Measurements from ENCODE around the gene THOC2.
"Not testable (repeated sequence)": the region's sequence is repeated elsewhere in the genome, so short reads cannot be mapped to it uniquely, and the experiment has no call there.

Gene THOC2

DNA sequence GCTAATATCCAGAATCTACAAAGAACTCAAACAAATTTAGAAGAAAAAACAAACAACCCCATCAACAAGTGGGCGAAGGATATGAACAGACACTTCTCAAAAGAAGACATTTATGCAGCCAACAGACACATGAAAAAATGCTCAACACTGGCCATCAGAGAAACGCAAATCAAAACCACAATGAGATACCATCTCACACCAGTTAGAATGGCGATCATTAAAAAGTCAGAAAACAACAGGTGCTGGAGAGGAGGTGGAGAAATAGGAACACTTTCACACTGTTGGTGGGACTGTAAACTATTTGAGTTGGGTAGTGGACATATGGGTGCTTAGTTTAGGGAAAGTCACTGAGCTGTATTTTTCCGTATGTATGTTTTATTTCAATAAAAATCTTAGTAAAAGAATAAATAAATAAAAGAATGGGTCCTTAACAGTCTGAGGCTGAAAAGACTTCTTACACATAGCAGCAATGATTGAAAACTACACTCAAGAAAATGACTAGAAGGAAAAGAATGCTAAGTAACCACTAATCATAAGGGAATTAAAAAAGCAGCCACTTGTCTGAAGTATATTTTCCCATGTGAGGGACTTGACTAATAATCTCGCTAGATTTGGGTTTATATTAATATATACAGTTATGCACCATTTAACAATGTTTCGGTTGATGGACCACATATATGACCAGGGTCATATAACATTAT is 68.2 kb downstream of the THOC2 start:
- DNase-seq (ENCODE audit: low read depth), result not testable (repeated sequence)

DNA sequence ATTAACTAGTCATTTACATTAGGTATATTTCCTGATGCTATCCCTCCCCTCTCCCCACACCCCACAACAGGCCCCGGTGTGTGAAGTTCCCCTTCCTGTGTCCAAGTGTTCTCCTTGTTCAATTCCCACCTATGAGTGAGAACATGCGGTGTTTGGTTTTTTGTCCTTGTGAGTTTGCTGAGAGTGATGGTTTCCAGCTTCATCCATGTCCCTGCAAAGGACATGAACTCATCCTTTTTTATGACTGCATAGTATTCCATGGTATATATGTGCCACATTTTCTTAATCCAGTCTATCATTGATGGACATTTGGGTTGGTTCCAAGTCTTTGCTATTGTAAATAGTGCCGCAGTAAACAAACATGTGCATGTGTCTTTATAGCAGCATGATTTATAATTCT is 69.1 kb downstream of the THOC2 start:
- not testable (repeated sequence) for DNase-seq (ENCODE audit: low read depth)

DNA sequence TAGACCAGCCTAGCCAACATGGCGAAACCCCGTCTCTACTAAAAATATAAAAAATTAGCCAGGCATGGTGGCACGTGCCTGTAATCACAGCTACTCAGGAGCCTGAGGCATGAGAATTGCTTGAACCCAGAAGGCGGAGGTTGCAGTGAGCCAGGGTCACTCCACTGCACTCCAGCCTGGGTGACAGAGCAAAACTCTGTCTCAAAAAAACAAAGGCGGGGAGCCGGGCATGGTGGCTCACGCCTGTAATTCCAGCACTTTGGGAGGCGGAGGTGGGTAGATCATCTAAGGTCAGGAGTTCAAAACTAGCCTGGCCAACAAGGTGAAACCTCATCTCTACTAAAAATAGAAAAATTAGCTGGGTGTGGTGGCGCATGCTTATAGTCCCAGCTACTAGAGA is 76.3 kb downstream of the THOC2 start:
- not testable (repeated sequence) for DNase-seq (ENCODE audit: low read depth)

DNA sequence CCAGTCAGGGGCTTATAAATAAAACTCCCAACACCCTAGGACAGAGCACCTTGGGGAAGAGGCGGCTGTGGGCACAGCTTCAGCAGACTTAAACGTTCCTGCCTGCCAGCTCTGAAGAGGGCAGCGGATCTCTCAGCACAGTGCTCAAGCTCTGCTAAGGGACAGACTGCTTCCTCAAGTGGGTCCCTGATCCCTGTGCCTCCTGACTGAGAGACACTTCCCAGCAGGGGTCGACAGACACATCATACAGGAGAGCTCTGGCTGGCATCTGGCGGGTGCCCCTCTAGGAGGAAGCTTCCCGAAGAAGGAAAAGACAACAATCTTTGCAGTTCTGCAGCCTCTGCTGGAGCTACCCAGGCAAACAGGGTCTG is 84.1 kb downstream of the THOC2 start:
- not testable (repeated sequence) for DNase-seq (ENCODE audit: low read depth)

DNA sequence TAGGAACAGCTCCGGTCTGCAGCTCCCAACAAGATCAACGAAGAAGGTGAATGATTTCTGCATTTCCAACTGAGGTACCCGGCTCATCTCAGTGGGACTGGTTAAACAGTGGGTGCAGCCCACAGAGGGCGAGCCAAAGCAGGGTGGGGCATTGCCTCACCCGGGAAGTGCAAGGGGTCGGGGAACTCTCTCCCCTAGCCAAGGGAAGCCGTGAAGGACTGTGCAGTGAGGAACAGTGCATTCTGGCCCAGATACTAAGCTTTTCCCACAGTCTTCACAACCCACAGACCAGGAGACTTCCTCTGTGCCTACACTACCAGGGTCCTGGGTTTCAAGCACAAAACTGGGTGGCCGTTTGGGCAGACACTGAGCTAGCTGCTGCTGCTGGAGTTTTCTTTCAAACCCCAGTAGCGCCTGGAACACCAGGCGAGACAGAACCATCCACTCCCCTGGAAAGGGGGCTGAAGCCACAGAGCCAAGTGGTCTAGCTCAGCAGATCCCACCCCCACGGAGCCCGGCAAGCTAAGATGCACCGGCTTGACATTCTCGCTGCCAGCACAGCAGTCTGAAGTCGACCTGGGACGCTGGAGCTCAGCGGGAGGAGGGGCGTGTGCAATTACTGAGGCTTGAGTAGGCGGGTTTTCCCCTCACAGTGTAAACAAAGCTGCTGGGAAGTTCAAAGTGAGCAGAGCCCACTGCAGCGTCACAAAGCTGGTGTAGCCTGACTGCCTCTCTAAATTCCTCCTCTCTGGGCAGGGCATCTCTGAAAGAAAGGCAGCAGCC is 84.6 kb downstream of the THOC2 start:
- DNase-seq (ENCODE audit: low read depth), result no peak

DNA sequence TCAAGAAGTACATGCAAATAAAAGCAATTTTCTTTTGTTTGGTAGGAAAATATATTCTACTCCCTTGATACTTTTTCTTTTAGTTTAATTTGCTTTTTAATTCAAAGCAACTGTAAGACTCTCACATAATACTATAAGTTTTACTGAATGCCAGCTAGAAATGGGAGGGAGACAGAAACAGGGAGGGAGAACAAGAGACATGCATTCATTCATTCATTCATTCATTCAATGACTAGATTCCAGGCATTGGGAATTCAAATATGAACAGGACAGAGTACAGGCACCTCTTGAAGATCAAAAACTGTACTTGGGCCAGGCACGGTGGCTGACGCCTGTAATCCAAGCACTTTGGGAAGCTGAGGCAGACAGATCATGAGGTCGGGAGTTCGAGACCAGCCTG is 85.6 kb downstream of the THOC2 start:
- no peak for DNase-seq (ENCODE audit: low read depth)

DNA sequence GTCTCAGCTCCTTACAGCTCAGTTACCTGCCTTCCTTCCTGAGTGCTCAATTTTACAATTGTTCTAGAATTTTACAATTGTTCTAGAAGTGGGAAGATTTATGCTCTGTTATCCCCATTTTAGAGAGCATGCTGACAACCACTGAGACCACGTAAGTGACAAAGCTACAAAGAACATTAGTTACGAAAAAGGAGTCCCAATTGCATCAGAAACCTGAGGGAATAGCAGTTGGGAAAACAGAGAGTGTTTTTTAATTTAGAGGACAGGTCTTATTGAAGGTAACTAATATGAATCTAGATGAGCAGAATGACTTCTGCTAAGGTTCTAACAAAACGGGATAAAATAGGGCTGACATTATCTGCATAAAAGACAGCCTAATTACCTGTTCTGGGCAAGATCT is 103.3 kb downstream of the THOC2 start:
- DNase-seq (ENCODE audit: low read depth), result no peak

DNA sequence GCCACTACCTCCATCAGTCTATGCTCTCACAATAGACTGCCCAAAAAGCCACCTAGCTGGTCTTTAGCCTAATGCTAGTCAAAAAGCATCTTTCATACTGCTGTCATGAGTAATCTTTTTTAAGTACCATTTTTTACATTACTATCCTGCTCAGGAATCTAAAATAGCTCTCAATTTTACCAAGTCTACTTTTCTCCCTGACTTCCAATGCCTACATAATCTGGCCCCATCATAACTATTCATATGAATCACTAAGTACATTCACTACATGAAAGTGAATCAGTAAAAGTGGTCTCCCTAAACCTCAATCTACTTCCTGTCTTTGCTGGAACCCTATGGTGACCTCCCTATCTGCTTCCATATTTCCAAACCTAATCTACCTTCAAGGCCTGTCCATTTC is 105.9 kb downstream of the THOC2 start:
- DNase-seq (ENCODE audit: low read depth), result no peak

DNA sequence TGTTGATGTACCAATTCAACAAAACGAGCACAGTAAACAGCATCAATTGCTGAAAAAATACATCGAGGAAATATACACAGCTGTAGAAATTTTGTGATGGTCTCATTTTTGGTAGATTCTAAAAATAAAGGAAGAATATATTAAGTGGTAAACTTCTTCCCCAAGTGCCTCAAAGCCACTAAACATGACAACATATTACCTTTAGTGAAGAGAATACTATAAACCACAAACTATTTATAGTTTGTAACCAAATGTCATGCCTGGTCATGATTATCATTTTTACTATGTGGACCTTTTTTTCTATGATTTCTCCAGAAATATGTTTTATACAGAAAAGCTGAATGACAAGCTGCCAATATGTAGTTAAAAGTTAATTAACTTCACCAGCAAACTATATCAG is 106.9 kb downstream of the THOC2 start:
- DNase-seq (ENCODE audit: low read depth), result no peak

DNA sequence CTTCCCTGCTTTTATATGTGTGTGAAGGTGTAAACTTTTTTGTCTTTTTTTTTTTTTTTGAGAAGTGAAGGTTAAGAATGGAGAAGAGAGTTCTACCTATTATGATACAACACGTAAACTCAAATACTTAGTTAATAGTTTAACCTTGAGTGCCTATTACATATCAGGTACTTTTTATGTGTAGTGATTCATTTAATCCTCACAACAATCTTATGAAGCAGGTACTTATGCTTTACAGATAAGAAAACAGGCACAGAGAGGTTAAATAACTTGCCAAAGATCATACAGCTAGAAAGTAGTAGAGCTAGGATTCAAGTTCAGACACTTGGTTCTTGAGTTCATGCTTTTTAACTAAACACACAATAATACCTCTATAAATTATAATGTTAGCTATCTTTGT is 107.4 kb downstream of the THOC2 start:
- no peak for DNase-seq (ENCODE audit: low read depth)

DNA sequence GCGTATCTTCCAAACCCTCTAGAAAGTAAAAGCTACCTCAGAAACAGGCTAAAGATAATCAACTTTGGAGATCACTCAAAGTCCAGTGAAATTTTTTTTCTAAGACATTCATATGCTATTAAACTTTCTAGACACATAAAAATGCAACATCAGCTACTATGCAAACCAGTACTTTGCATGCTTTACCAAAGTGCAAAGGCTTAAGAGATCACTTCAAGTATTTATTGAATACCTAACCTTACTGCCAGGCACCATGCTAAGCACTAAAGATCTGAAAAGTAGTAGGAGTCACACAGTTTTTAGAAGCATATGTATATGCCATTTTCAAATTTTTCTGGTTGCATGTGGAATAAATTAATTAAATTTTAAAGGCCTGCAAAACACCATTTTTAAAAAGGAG is 115.8 kb downstream of the THOC2 start:
- no peak for DNase-seq (ENCODE audit: low read depth)

DNA sequence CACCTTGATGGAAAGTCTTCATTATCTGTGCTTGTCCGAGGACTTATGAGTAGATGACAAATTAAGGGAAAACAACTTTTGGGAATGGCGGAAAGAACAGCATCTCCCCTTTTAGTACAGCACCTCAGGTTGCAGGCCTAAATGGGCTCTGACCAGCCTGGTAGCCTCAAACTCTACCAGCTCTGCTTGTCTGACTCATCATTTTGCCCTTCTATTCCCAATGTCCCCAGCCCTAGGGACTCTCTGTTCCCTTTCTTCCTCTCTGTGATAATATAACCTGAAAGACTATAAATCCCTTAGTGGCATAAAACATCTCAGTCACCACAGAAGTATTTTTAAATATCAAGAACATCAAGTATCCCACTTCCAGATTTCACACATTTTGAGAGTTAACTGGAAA is 121.9 kb downstream of the THOC2 start:
- DNase-seq (ENCODE audit: low read depth), result no peak

DNA sequence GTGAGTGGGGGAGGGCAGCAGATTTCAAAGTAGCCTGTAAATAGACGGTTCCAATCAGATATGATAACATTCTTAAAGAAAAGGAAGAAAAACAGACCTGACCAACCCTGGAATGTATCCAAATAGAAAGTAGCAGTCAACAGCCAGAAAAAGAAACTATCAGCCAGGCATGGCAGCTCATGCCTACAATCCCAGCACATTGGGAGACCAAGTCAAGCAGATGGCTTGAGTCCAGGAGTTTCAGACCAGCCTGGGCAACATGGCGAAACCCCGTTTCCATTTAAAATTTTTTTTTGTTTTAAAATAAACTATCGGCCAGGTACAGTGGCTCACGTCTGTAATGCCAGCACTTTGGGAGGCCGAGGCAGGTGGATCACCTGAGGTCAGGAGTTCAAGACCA is 125.0 kb downstream of the THOC2 start:
- no peak for DNase-seq (ENCODE audit: low read depth)

DNA sequence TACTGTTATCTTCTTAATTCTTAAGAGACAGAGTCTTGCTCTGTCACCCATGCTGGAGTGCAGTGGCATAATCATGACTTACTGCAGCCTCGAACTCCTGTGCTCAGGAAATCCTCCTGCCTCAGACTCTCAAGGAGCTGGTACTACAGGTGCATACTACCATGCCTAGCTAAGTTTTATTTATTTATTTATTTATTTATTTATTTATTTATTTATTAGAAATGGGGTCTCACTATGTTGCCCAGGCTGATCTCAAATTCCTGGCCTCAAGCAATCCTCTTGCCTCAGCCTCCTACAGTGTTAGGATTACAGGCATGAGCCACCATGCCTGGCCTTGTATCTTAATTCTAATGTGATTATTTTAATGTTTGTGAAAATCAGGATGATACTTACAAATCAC is 125.6 kb downstream of the THOC2 start:
- DNase-seq (ENCODE audit: low read depth), result no peak

DNA sequence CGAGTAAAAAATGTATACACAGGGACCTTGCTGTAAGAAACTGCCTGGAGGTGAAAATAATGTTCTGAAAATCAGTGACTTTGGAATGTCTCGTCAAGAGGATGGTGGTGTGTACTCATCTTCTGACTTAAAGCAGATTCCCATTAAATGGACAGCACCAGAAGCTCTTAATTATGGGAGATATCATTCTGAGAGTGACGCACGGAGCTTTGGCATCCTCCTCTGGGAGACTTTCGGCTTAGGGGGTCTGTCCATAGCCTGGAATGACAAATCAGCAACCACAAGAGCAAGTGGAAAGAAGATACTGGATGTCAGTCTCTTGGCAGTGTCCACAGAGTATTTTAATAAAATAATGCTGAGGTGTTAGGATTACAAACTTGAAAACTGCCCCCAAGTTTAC is 129.4 kb downstream of the THOC2 start:
- DNase-seq (ENCODE audit: low read depth), result no peak

DNA sequence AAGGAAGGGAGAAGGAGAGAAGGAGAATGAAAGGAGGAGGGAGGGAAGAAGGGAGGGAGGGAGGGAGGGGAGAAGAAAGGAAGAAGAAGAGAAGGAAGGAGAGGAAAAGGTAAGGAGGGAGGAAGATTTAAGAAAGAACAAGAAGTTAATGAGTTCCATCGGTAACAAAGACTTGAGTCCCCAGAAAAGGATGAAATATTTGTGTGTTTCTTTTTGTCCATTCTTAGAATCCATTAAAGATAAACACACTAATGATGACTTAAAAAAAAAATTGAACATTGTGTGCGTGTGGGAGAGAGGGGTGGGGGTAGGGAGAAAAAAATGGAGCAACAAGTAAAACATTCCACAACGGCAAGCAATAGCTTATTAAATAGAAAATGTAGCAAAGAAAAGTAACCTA is 131.4 kb downstream of the THOC2 start:
- DNase-seq (ENCODE audit: low read depth), result no peak

DNA sequence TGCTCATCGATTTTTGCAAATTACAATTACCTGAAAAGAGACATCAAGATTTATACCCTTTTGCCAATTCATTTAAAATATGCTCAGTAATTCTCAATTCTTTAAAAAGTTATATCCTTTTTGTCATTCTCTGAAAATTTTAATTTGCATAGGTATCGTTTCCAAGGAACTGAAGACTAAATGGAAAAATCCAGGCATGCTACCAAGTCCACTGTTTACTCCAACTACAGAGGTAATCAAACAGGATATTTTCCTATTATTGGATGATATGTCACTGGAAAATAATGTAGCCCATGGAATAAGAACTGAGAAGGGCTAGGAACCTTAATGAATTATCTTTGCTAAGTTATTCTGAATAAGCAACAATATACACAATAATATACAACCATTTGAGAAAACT is 132.7 kb downstream of the THOC2 start:
- DNase-seq (ENCODE audit: low read depth), result no peak

DNA sequence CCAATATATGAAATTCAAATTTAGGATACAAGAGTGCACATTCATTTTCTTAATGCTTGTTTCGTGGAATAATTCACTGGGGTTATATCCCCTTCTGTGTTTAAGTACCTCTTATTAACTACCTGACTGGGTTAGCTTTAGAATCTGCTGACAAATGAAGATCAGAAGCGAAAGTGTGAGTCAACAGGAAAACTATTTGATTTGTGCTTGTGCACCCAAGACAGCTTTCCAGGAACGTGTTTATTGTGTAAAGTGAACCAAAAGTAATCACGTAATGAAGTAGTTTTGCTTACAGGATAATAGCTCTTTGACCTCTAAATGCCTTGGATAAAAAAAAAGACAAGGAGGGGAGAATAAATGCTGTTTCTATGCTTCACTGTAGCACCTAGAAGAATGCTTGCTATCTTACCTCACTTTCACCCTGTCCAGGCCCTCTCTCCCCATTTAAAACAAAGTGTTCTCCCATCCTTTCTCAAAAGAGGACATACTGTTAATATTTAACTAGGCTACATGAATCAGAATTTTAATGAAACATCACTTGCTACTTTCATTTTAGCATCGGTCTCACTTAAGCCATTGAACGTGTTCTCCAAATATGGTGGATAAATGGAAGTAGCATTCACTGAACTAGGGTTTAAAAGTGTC is 141.9 kb downstream of the THOC2 start:
- DNase-seq (ENCODE audit: low read depth), result no peak

DNA sequence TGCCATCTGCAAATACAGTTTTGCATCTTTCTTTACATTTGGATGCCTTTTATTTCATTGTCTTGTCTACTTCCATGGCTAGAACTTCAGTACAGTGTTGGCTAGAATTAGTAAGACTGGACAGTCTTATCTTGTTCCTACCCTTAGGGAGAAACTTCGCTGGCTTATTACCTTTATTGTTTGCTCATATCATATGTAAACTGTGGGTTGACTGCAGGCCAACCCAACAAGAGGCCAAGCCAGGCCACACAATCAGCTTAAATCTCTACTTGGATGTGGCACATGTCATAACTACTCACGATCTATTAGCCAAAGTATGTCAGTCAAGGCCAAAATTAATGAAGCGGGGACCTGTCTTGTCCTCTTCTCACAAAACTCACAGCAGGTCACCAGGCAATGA is 144.1 kb downstream of the THOC2 start:
- no peak for DNase-seq (ENCODE audit: low read depth)

DNA sequence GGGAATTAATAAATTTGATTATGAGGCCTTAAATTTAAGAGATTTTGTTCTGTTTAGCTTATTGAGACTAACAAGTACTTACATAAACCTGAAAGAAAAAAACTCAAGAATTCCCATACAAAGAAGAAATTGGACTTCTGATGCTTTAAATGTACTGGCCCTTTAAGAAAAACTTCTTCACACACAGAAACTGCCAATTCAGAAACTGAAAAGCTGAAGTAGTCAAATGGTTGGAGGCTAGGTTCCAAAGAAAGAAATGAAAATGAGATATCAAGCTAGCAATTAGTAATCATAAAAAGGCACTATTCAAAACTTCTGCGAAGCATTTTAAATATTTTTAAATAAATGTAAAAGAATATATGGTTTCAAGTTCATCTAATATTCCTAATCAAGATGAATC is 151.3 kb downstream of the THOC2 start:
- no peak for DNase-seq (ENCODE audit: low read depth)

DNA sequence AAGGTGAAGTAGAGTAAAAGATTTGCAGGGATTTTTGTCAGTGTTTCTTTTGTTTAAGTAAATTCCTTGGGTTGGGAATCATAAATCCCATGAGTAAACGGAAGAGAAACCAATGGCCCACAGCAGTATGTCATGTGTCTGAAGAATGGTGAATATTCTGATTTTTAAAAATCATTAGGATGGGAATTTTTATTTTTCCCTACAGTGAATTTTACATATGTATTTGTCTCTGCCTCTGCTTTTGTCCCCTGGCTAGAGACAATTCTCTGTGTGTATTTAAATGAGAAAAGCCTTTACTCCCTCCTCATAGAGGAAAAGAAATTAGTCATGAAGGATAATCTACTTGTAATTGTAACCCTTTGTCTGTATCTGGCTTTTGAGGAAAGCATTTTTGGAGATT is 152.1 kb downstream of the THOC2 start:
- DNase-seq (ENCODE audit: low read depth), result no peak

DNA sequence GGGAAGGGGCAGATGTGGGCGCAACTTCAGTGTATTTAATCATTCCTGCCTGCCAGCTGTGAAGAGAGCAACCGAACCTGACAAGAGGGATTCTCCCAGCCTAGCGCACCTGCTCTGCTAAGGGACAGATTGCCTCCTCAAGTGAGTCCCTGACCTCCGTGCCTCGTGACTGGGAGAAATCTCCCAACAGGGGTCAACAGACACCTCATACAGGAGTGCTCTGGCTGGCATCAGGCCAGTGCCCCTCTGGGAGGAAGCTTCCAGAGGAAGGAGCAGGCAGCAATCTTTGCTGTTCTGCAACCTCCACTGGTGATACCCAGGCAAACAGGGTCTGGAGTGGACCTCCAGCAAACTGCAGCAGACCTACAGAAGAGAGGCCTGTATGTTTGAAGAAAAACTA is 158.8 kb downstream of the THOC2 start:
- not testable (repeated sequence) for DNase-seq (ENCODE audit: low read depth)

DNA sequence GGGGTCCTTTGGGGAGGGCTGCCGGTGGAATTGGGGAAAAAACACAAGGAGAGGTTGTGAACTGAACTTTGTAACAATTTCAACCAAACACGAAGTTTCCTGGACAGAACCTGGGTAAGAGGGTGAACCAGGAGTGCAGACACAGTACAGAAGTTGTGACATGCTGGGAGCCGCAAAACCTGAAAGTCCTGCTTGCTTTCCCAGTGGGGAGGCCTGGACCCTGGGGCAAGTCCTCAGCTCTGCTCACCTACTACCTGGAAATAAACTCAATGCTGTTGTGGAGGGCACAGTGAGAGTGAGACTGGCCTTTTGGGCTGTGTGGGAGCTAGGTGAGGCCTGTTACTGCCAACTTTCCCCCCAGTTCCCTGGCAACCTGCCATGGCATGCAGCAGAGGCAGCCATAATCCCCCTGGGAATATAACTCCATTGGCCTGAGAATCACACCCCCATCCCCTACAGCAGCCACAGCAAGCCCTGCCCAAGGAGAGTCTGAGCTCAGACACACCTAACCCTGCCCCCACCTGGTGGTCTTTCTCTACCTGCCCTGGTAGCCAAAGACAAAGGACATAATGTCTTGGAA is 162.8 kb downstream of the THOC2 start:
- no peak for DNase-seq (ENCODE audit: low read depth)

Measured in activated T-helper 9 cell treated with anti-CD3 and anti-CD28 coated beads, Interleukin-2, amount 50 U/mL, for 16 hours (primary cell).